PFSK-1 (cell line): ENCODE data around the gene SLC9A9.

Experiments used
- POLR2AphosphoS5 ChIP-seq: IDR thresholded peaks from 2 replicates; pipeline ENCODE4 v1.6.1; 2012; ENCODE audit warnings: low read depth, mild to moderate bottlenecking, control low read depth, low read length, moderate library complexity
- SIN3A ChIP-seq: IDR thresholded peaks from 2 replicates; pipeline ENCODE4 v1.6.1; 2012; ENCODE audit warnings: mild to moderate bottlenecking, low read length, moderate library complexity, borderline replicate concordance; ENCODE audit not compliant: insufficient read depth
- TAF1 ChIP-seq: IDR thresholded peaks from 2 replicates; pipeline ENCODE4 v1.6.1; 2012; ENCODE audit warnings: low read length, control low read depth, borderline replicate concordance; ENCODE audit not compliant: insufficient read depth
- TF ChIP-seq, protein P1 (sequence below), 2 experiments: IDR thresholded peaks; 2 replicates each; pipeline versions ENCODE4 v1.6.1 to v1.8.0; 2011 to 2012; ENCODE audit warnings: low read depth in 2 of 2, low read length in 2 of 2, control low read depth in 1 of 2, inconsistent platforms in 1 of 2, mild to moderate bottlenecking in 1 of 2, moderate library complexity in 1 of 2; ENCODE audit not compliant: insufficient read depth in 1 of 2

DNA sequence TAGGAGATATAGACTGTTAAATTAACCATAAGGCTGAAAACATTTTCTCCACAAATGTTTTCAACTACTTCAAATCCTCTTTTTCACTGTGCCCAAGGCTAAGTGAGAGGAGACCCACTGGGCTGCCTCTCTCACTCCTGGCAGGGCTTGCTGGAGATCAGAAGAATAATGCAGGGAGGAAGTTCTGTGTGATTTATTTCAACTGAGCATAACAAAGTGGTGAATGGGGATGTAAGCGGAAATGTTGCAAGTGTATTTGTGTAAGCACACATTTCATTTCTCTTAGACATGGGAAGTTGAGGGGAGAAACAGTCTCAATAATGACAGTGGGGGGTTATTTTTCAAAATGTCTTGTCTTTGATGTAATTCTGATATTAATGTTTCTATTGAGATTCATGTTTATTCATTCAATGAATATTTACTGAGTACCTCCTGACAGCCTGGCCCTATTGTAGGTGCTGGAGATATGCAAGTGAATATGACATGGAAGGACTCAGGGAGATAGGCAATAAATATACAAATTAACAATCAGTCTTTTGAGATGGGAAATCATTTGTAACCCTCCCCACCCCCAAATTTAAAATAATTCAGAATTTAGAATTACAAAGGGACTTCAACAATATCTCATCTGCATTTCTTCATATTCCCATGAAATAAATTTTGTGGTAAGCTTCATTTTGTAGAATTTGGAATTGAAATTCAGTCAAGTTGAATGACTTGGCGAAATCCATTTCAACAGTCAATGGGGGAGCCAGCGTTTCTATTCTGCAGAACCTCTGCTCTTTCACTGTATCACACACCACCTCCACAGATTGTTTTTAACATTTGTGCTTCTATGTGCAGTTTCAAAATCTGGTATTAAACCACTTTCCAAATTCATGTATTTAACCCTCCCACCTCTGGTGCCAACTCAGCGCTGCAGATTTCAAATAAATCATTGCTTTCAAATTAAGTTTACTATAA lies 247.2 kb downstream of the SLC9A9 start:
- TF ChIP-seq, protein P1, sequence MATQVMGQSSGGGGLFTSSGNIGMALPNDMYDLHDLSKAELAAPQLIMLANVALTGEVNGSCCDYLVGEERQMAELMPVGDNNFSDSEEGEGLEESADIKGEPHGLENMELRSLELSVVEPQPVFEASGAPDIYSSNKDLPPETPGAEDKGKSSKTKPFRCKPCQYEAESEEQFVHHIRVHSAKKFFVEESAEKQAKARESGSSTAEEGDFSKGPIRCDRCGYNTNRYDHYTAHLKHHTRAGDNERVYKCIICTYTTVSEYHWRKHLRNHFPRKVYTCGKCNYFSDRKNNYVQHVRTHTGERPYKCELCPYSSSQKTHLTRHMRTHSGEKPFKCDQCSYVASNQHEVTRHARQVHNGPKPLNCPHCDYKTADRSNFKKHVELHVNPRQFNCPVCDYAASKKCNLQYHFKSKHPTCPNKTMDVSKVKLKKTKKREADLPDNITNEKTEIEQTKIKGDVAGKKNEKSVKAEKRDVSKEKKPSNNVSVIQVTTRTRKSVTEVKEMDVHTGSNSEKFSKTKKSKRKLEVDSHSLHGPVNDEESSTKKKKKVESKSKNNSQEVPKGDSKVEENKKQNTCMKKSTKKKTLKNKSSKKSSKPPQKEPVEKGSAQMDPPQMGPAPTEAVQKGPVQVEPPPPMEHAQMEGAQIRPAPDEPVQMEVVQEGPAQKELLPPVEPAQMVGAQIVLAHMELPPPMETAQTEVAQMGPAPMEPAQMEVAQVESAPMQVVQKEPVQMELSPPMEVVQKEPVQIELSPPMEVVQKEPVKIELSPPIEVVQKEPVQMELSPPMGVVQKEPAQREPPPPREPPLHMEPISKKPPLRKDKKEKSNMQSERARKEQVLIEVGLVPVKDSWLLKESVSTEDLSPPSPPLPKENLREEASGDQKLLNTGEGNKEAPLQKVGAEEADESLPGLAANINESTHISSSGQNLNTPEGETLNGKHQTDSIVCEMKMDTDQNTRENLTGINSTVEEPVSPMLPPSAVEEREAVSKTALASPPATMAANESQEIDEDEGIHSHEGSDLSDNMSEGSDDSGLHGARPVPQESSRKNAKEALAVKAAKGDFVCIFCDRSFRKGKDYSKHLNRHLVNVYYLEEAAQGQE (IDR thresholded peaks at IDR 0.05; ENCODE audit: insufficient read depth in 1 of 2, low read depth in 2 of 2, low read length in 2 of 2): no peak
- TF ChIP-seq SIN3A (no peak), TAF1 (no peak), POLR2AphosphoS5 (no peak)
